ENCODE results near the gene S100A14.

S100A14 gene

GRCh38 chr1:153638261-153638660 is 22.1 kb upstream of the S100A14 start:
- no peak for DNase-seq

GRCh38 chr1:153636312-153636711 is 20.2 kb upstream of the S100A14 start:
- no peak for DNase-seq

GRCh38 chr1:153635872-153636271 is 19.7 kb upstream of the S100A14 start:
- no peak for DNase-seq

- peak; percentile 99 for DNase-seq
Observed at GRCh38 chr1:153633754-153634665, 17.9 kb upstream of the S100A14 start, which contains the start of gene CHTOP. Gene CHTOP (plus strand): TSS chr1:153634066. CDS start chr1:153636589, 2,523 bp downstream.

- no peak for DNase-seq
Observed at GRCh38 chr1:153633161-153633753, 17.1 kb upstream of the S100A14 start.

- DNase-seq: no peak
Observed at GRCh38 chr1:153631047-153632022, 15.2 kb upstream of the S100A14 start.

- no peak for DNase-seq
Observed at GRCh38 chr1:153630384-153630783, 14.3 kb upstream of the S100A14 start.

GRCh38 chr1:153629971-153630370 is 13.8 kb upstream of the S100A14 start:
- DNase-seq: no peak

- no peak for DNase-seq
Observed at GRCh38 chr1:153629343-153629665, 13.2 kb upstream of the S100A14 start.

GRCh38 chr1:153628638-153629342 is 12.7 kb upstream of the S100A14 start:
- DNase-seq: no peak

- DNase-seq: no peak
Observed at GRCh38 chr1:153627715-153628626, 11.8 kb upstream of the S100A14 start, which contains the start of gene S100A1. Gene S100A1 (plus strand): TSS chr1:153628434. CDS start chr1:153630522, 2,088 bp downstream.

GRCh38 chr1:153626904-153627714 is 11.0 kb upstream of the S100A14 start, which contains the start of gene S100A13:
Gene S100A13 (minus strand): TSS chr1:153627505. CDS start chr1:153626472, 1,033 bp downstream.
- peak; percentile 95 for DNase-seq

GRCh38 chr1:153626477-153626903 is 10.4 kb upstream of the S100A14 start:
- DNase-seq: no peak

- DNase-seq: no peak
Observed at GRCh38 chr1:153624965-153625611, 9.0 kb upstream of the S100A14 start.

GRCh38 chr1:153623101-153623500 is 7.0 kb upstream of the S100A14 start:
- DNase-seq: no peak

GRCh38 chr1:153619171-153619570 is 3.0 kb upstream of the S100A14 start:
- no peak for DNase-seq

GRCh38 chr1:153617663-153618062 is 1.5 kb upstream of the S100A14 start:
- DNase-seq: peak; percentile 50

GRCh38 chr1:153616917-153617311 is 789 bp upstream of the S100A14 start:
- no peak for DNase-seq

- DNase-seq: no peak
Observed at GRCh38 chr1:153615406-153615805, 719 bp downstream of the S100A14 start.

GRCh38 chr1:153614906-153615305 is 1.2 kb downstream of the S100A14 start:
- no peak for DNase-seq

Measured in fibroblast of skin of right quadriceps (primary cell).